ENCODE data around the gene RBFOX2. TPM values are rescaled to one million over a fixed set of nuclear protein-coding genes. Genes with fewer than 3 reads are reported as not detected.
"Not testable (repeated sequence)": the region's sequence is repeated elsewhere in the genome, so short reads cannot be mapped to it uniquely, and the experiment has no call there.

RBFOX2 gene
- total RNA-seq, 2 donors from 2014 or later, result 104 to 120 TPM

- Mint-ChIP-seq H3K27me3 (ENCODE audit: insufficient read depth) (no peaks in the 10 kb centered on the region), H3K36me3 (ENCODE audit: low read depth) (peaks cover 42% of the 10 kb centered on the region), H3K27ac (no peak overlapping the region), H3K9me3 (peaks cover 6% of the 10 kb centered on the region), H3K4me3 (no peak overlapping the region), H3K4me1 (peaks cover under 1% of the 10 kb centered on the region)
- TF ChIP-seq, protein P1, sequence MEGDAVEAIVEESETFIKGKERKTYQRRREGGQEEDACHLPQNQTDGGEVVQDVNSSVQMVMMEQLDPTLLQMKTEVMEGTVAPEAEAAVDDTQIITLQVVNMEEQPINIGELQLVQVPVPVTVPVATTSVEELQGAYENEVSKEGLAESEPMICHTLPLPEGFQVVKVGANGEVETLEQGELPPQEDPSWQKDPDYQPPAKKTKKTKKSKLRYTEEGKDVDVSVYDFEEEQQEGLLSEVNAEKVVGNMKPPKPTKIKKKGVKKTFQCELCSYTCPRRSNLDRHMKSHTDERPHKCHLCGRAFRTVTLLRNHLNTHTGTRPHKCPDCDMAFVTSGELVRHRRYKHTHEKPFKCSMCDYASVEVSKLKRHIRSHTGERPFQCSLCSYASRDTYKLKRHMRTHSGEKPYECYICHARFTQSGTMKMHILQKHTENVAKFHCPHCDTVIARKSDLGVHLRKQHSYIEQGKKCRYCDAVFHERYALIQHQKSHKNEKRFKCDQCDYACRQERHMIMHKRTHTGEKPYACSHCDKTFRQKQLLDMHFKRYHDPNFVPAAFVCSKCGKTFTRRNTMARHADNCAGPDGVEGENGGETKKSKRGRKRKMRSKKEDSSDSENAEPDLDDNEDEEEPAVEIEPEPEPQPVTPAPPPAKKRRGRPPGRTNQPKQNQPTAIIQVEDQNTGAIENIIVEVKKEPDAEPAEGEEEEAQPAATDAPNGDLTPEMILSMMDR (conservative IDR thresholded peaks at IDR 0.05), result no peak
- no peak for DNase-seq
- 100% methylated on average over 1 of the region's 1 CpG; no CpG with 5 or more reads in 1 of the 2 experiments for WGBS, 2 experiments (ENCODE audit: insufficient coverage in 1 of 2, insufficient read length in 1 of 2)
- Histone ChIP-seq H3K27ac (ENCODE audit: low read depth, low read length) (no peak overlapping the region), H3K27me3 (ENCODE audit: control insufficient read depth, insufficient read depth, low read length, poor library complexity, severe bottlenecking) (no peaks in the 10 kb centered on the region), H3K9ac (ENCODE audit: extremely low read depth, low read length, poor library complexity, severe bottlenecking) (no peak overlapping the region), H3K4me1 (ENCODE audit: control insufficient read depth, insufficient read depth, low read length) (no peaks in the 10 kb centered on the region), H3K9me3 (ENCODE audit: control insufficient read depth, low read length) (peaks cover 14% of the 10 kb centered on the region), H3K36me3 (ENCODE audit: control insufficient read depth, insufficient read depth, low read length) (peaks cover 66% of the 10 kb centered on the region), H3K4me3 (ENCODE audit: low read length) (no peak overlapping the region)
Measured at GRCh38 chr22:35804421-35804820, 224.2 kb downstream of the RBFOX2 start.

- Mint-ChIP-seq H3K4me3 (no peak overlapping the region), H3K4me1 (peaks cover 2% of the 10 kb centered on the region), H3K9me3 (peaks cover 6% of the 10 kb centered on the region), H3K36me3 (ENCODE audit: low read depth) (peaks cover 31% of the 10 kb centered on the region), H3K27ac (no peak overlapping the region), H3K27me3 (ENCODE audit: insufficient read depth) (no peaks in the 10 kb centered on the region)
- Histone ChIP-seq H3K4me1 (ENCODE audit: control insufficient read depth, insufficient read depth, low read length) (no peaks in the 10 kb centered on the region), H3K9ac (ENCODE audit: extremely low read depth, low read length, poor library complexity, severe bottlenecking) (no peak overlapping the region), H3K9me3 (ENCODE audit: control insufficient read depth, low read length) (peaks cover 14% of the 10 kb centered on the region), H3K27me3 (ENCODE audit: control insufficient read depth, insufficient read depth, low read length, poor library complexity, severe bottlenecking) (no peaks in the 10 kb centered on the region), H3K4me3 (ENCODE audit: low read length) (no peak overlapping the region), H3K27ac (ENCODE audit: low read depth, low read length) (no peak overlapping the region), H3K36me3 (ENCODE audit: control insufficient read depth, insufficient read depth, low read length) (peaks cover 56% of the 10 kb centered on the region)
- TF ChIP-seq, protein P1 (conservative IDR thresholded peaks at IDR 0.05), result no peak
- no peak for DNase-seq
- 100% methylated on average over 1 to 2 of the region's 2 CpGs for whole genome bisulfite sequencing, 2 experiments (ENCODE audit: insufficient coverage in 1 of 2, insufficient read length in 1 of 2)
Measured at GRCh38 chr22:35802885-35803284, 225.7 kb downstream of the RBFOX2 start.

DNA sequence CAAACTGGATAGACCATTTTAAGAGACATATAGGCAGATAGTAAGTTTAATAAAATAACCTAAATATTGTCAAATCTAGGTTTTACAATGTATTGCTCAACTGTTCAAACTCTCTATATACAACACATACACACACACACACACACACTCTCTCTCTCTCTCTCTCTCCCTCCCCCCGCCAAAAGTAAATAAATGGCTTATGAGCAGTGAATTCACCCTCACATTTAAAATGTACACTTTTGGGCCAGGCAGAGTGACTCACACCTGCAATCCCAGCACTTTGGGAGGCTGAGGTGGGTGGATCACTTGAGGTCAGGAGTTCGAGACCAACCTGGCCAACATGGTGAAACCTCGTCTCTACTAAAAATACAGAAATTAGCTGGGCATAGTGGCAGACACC, 227.3 kb downstream of the RBFOX2 start:
- H3K9ac ChIP-seq (ENCODE audit: extremely low read depth, low read length, poor library complexity, severe bottlenecking); H3K4me3 Mint-ChIP-seq; H3K9me3 Mint-ChIP-seq; H3K27ac Mint-ChIP-seq; H3K4me3 ChIP-seq (ENCODE audit: low read length); H3K27ac ChIP-seq (ENCODE audit: low read depth, low read length); H3K27me3 Mint-ChIP-seq (ENCODE audit: insufficient read depth); H3K27me3 ChIP-seq (ENCODE audit: control insufficient read depth, insufficient read depth, low read length, poor library complexity, severe bottlenecking); H3K4me1 Mint-ChIP-seq; DNase-seq; H3K4me1 ChIP-seq (ENCODE audit: control insufficient read depth, insufficient read depth, low read length): not testable (repeated sequence)
- 90 to 100% methylated on average over 2 to 3 of the region's 3 CpGs for WGBS, 2 experiments (ENCODE audit: insufficient coverage in 1 of 2, insufficient read length in 1 of 2)
- Histone ChIP-seq H3K36me3 (ENCODE audit: control insufficient read depth, insufficient read depth, low read length) (peaks cover 53% of the 10 kb centered on the region), H3K9me3 (ENCODE audit: control insufficient read depth, low read length) (peaks cover 21% of the 10 kb centered on the region)
- peaks cover 31% of the 10 kb centered on the region for H3K36me3 Mint-ChIP-seq (ENCODE audit: low read depth)

DNA sequence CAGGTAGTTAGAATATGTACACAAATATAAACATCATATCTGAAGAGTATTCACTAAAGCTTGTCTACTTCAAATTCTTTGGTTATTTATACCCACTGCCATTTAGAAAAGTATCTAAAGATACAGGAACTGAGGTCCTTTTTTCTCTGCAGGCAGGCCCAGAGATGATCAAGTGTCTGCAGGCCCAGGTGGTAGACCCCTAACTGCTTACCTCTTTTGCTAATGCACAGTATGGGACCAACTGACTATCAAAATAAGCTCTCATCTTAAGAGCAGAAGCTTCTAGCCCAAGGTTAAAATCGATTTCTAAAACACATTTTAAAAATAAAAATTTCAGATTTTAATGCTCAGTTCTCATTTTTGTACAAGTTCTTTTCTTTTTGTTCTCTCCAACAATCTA, 229.5 kb downstream of the RBFOX2 start:
- Mint-ChIP-seq H3K4me1 (peaks cover 2% of the 10 kb centered on the region), H3K27me3 (ENCODE audit: insufficient read depth) (no peaks in the 10 kb centered on the region), H3K9me3 (no peaks in the 10 kb centered on the region), H3K4me3 (no peak overlapping the region), H3K27ac (no peak overlapping the region), H3K36me3 (ENCODE audit: low read depth) (peaks cover 18% of the 10 kb centered on the region)
- 86 to 100% methylated on average over 1 of the region's 1 CpG for WGBS, 2 experiments (ENCODE audit: insufficient coverage in 1 of 2, insufficient read length in 1 of 2)
- H3K27ac ChIP-seq (ENCODE audit: low read depth, low read length), result no peak overlapping the region
- H3K9me3 ChIP-seq (ENCODE audit: control insufficient read depth, low read length), result peaks cover 7% of the 10 kb centered on the region
- H3K27me3 ChIP-seq (ENCODE audit: control insufficient read depth, insufficient read depth, low read length, poor library complexity, severe bottlenecking), result no peaks in the 10 kb centered on the region
- H3K36me3 ChIP-seq (ENCODE audit: control insufficient read depth, insufficient read depth, low read length), result peaks cover 34% of the 10 kb centered on the region
- TF ChIP-seq, protein P1 (conservative IDR thresholded peaks at IDR 0.05), result no peak
- no peak overlapping the region for H3K9ac ChIP-seq (ENCODE audit: extremely low read depth, low read length, poor library complexity, severe bottlenecking)
- DNase-seq, result no peak
- no peaks in the 10 kb centered on the region for H3K4me1 ChIP-seq (ENCODE audit: control insufficient read depth, insufficient read depth, low read length)
- no peak overlapping the region for H3K4me3 ChIP-seq (ENCODE audit: low read length)
